Activated CD8-positive, alpha-beta memory T cell treated with anti-CD3 and anti-CD28 coated beads for 1 hour (primary cell): ENCODE results near the gene ACAA1.
"Not testable (repeated sequence)": the region's sequence is repeated elsewhere in the genome, so short reads cannot be mapped to it uniquely, and the experiment has no call there.

ENCODE experiments used
- DNase-seq, 2 donors: peaks; one replicate each; pipeline ENCODE4 v3.0.0-alpha.2; 2020; ENCODE audit warnings: low read depth in 1 of 2; ENCODE audit errors: extremely low read depth in 1 of 2

The ACAA1 gene

DNA sequence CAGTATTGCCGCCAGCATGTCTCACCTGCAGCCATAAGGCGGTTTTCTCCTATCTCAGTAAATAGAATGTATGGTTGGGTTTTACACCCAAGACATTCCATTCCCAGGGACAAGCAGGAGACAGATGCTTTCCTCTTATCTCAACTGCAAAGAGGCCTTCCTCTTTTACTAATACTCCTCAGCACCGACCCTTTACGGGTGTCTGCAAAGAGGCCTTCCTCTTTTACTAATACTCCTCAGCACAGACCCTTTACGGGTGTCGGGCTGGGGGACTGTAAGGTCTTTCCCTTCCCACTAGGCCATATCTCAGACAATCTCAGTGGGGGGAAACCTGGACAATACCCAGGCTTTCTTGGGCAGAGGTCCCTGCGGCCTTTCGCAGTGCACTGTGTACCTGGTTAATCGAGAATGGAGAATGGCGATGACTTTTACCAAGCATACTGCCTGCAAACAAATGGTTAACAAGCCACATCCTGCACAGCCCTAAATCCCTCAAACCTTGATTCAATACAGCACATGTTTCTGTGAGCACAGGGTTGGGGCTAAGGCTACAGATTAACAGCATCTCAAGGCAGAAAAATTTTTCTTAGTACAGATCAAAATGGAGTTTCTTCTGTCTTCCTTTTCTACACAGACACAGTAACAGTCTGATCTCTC is 1.2 kb downstream of the ACAA1 start:
- DNase-seq: not testable (repeated sequence)

DNA sequence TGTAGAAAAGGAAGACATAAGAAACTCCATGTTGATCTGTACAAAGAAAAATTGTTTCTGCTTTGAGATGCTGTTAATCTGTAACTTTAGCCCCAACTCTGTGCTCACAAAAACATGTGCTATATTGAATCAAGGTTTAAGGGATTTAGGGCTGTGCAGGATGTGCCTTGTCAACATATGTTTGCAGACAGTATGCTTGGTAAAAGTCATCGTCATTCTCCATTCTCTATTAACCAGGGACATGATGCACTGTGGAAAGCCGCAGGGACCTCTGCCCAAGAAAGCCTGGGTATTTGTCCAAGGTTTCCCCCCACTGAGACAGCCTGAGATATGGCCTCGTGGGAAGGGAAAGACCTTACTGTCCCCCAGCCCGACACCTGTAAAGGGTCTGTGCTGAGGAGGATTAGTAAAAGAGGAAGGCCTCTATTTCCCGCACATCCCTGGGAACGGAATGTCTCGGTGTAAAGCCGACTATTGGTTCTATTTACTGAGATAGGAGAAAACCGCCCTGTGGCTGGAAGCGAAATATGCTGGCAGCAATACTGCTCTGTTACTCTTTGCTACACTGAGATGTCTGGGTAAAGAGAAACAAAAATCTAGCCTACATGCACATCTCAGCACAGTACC is 2.3 kb downstream of the ACAA1 start:
- not testable (repeated sequence) for DNase-seq

DNA sequence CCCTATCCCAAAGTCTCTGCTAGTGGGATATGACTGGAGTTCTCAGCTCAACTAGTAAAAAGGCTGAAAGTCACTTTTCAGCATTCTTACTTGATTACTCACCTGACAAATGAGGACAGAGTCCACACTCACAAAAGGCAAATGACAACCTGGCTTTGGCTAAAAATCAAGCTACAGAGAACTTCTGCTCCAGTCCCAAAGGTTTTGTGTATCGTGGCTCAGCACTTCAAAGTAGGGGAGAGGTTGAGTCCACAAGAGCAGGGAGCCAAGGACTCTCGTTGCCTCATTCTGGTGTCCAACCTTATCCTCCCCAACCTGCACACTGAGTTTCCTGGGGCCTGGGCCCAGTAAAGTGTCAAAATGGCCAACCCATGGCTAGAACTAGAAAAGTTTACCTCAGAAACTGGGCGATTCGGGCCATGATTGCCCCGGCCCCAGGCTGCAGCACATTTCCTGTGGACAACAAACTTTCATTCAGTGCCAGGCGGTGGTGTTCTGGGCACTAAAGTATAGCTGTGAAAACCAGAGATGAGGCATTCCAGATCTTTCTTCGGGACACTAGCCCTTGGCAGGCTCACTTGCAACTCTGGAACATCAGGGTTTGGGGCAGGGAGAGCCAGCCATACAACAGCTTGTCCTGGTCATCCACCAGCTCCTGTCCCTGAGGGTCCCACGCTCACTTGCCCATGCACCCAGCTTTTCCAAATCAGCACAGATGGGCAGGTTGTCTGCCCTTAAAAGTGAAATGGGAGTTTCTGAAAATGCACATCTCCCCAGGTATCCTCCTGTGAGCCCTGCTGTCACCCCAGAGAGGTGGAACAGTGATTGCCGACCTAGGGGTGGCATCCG is 3.1 kb downstream of the ACAA1 start:
- no peak for DNase-seq

DNA sequence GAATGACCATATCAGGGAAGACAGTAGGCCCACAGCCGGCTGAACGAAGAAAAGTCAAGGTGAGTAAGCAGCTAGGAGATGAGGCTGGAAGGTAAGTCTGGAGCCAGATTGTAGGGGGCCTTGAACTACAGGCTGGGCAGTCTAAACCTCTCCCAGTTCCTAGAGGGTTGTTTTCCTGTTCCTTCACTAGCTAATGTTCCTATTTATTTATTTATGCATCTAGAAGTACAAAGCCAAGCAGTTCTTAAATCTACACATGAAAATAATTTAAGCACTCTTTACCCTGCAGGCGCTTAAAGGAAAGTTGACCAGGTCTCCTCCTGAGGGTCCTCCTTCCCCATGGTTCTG is 3.7 kb downstream of the ACAA1 start:
- DNase-seq: no peak

DNA sequence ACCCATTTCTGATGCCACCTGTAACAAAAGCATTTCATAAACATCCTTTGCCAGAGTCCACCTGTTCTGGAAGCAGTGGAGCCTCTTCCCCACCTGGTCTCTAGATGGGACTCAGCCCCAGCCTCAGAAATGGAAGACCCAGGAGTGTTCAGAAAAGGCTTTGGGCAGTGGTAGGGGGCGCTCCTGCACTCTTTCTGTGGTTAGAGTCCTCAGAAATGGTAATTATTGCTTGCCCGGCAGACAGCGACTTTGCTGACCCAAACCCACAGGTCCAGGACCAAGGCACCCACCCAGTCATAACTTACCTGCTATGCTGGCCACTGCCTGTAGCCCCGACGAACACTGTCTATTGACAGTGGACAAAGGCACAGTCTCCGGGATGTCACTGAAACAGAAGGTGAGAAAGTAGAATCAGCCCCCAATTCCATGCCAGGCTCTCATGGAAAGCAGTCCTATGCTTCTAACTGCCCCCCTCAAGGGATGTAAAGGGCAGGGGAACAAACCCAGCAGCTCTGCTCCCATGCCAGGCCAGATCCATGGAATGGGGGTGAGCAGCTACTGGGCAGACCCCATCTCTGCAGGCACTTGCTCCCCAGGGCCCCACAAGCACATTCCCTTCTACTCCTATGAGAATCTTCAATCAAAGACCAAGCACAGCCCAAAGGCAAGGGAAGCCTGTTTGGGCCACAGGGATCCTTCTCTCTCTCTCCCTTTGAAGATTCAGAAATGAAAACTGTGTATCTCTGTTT is 5.1 kb downstream of the ACAA1 start:
- no peak for DNase-seq

DNA sequence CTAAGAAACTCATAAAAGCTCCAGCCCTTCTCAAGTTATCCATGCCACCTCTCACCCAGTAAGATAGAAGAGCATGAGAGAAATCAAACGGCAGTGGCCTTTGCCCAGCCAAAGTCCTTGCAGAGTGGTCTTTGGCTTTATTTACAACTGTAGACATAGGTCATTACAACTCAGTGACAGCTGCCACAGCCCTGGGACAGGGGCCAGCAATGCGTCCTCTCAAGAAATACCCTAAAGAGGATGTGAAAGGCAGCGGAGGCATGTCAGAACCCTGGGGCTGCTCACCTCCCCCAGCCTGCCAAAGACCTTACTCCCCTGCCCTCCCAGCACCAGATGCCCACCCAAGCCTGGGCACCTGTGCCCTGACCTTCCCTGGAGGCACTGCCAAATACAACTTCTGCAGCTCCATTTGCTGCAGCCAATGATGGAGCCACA is 6.3 kb downstream of the ACAA1 start:
- no peak for DNase-seq

DNA sequence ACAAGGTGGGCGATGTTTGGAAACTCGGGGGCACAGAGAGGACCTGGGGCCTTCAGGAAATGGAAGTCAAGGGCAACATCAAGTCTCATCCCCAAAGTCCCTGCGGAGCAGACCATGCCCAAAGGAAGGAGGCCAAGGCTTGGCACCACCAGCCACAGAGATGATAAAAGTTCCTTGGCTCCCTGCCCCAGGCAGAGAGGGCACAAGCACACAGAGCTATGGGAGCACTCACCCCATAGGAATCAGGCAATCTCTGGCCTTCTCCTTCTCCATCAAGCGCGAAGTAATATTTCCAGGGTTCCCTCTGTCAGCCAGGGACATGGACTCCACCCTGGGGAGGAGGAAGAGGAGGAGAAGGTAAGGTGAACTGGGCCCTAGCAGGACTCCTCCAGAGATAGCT is 7.9 kb downstream of the ACAA1 start:
- DNase-seq: no peak

DNA sequence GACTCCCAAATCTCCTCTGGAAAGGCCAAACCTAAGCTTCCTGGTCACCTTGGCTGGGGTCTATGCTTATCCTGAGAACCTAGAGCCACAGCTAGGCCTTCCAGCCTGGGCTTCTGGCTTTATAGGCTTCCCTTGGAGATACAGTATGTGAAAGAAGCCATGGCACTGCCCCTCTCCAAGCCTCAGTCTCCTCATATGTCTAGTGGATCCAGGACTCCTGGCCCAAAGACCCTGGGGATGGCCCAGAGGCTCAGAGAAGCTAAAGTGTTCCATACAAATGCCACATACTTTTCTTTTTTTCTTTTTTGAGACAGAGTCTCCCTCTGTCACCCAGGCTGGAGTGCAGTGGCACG is 8.6 kb downstream of the ACAA1 start:
- DNase-seq: no peak

DNA sequence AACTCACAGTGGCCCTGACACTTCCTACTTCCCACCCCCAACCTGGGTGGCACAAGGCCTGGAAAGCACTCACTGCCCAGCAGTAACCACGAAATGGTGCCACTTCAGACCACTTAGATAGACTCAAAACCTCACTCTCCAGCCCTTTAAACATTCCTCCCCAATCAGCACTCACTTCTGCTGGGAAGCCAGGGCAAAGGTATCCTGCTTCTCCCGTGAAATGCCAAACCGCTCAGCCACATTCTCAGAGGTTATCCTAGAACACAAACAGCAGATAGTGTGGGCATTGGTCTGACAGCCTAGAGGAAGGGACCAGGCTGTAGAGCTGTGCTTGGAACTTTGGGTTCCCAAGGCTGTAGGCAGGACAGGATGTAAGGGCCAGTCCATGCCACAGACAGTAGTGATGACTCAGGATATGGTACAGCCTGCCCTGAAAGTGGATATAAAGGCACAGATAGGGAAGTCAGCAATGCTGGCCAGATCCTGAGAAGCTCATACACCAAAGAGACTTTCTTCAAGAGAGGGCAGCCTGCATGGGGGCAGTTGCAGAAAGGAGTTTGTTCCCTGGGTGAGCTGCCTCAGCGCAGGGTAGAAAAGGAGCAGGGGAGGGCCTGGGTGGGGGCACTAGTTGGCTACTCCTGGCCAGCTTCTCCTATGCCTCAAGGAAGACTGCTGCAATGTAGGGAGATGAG is 9.2 kb downstream of the ACAA1 start:
- no peak for DNase-seq

DNA sequence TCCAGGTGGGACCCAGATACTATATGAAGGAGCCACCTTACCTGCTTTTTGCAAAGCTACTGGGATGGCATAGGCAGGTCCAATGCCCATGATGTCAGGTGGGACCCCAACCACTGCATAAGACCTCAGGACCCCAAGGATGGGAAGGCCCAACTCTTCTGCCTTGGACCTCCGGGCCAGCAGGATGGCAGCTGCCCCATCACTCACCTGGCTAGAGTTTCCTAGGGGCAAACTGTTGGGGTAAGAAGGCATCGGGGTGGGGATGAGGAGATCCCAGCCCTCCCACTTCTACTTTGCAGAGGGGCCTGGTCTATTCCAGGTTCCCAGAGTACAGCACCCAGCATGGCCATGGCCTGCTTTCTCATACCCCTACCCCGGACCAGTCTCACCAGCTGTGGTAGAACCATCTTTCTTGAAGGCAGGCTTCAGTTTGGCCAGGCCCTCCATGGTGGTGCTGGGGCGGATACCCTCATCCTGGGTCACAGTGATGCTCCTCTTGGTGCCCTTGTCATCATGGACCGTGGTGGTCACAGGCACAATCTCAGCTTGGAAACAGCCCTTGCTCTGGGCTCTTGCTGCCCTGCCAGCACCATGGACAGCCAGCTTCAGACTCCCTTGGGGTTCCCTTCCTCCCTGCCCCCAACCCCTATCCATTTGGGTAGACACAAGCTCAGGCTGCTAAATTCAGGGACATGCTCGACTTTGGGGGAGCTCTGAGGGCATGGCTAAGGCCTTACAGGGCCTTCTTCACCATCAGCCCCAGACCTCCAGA is 10.6 kb downstream of the ACAA1 start:
- DNase-seq: no peak

DNA sequence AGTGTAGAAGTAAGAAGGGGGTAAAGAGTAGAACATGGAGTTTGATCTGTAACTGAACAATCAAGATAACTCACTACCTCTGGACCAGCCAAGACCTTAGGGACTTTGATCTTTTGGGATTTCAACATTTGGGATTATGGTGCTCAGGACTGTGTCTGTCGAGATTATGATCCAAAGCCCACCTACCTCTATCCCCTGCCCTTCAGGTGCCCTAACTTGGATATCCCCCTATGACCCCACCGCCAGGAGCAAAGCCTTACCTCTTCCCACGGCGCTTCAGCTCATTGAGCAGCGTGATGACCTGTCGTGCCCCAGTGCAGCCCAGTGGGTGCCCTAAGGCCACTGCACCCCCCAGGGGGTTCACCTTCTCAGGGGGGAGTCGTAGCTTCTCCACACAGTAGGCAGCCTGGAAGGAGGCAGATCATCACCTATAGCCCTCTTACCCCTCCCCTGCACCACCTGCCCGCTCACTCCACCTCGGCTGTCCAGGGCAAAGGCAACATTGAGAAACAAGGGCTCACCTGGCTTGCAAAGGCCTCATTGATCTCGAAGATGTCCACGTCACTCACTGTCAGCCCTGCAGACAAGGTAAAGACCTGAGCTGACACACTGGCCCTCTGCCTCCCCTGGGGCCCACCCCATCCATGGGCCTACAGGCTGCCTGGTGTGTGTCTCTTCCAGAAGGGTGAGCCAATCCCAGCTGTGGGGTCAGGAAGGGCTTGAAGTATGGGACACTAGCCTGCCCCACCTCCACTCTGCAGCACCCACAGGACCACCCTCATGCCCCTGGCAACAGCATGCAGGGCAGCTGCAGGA is 11.4 kb downstream of the ACAA1 start:
- DNase-seq: no peak

DNA sequence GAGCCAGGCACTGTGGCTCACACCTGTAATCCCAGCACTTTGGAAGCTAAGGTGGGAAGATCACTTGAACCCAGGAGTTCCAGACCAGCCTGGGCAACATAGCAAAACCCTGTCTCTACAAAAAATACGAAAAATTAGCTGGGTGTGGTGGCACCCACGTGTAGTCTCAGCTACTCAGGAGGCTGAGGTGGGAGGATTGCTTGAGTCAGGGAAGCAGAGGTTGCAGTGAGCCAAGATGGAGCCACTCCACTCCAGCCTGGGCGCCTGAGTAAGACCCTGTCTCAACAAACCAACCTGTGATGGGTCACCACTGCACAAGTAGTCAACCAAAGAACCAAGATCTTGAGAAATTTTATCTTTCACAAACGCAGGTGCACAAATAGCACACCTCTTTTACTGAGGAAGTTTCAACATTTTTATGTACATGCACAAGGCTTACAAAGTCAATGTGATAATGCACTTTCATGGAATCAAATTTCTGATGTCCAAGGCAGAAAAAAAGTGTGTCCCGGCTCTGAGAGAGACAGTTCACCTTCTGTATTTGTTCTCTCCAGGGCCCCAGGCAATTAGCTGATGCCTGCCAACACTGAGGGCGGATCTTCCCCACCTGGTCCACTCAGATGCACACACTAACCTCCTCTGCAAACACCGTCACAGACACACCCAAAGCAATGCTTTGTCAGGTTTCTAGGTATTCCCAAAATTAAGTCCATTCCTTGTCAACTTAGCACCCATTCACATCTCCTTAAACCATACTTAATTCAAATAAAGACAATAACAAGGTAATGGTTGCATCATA is 12.4 kb downstream of the ACAA1 start:
- no peak for DNase-seq

DNA sequence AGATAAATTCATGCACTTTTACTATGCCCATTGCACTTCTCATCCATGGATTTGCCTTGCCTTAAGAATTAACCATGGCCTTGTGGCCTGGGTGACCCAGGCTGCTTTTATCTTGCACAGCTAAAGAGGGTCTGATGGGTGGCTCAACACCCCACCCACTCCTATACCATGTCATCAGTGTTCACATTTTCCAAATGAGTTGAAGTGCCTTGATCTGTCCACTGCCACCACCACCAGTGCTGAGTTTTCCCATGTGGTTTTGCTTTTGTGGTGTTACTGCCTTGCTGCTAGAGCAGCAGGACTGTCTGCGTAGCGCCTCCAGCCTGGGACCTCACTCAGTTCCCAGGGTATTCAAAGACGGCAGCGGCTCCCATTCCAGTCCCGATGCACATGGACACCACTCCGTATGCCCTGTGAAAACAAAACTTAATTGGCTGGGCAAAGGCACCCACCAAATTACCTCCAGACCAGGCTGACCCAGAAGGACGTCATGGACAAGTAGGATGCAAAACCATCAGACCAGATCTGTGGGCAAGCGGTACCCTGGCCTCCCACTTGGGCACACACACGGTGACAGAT is 14.1 kb downstream of the ACAA1 start:
- no peak for DNase-seq

DNA sequence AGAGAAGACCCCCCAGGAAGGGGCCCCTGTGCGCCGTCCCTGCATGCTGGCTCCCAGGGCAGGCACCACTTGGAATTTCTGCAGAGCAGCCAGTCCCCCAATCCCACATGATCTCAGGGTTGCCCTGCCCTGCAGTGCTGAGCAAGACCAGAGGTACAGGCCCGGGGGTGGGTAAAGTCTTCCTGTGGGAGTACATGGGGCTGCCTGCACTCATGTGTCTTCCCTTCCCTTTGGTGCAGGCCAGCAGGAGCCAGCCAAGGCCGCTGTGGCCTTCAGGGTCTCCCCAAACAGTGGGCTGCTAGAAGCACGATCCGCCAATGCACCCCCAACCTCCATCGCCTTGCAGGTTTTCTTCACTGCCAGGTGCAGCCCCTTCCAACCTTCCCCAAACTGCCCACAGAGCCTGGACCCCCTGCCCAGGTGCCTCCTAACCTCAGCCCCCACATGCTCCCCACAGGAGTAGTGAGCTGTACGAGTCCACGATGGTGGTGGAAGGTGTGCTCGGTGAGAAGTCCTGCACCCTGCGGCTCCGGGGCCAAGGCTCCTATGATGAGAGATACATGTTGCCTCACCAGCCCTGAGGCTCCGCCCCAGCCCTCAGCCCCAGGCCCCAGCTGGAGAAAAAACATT is 15.0 kb downstream of the ACAA1 start:
- DNase-seq: no peak

DNA sequence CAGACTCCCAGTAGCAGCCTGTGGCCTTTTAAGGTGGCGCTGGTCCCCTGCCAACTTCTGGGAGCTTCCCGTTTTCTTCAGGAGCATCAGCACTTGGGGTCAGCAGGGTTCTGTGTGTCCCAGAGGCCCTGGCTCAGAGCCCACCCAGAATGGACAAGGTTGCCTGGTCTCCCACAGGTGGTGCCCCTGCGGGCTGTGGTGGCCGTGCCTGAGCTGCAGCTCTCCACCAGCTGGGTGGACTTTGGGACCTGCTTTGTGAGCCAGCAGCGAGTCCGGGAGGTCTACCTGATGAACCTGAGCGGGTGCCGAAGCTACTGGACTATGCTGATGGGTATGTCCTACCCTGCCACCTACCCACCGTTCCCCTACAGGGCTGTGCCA is 15.5 kb downstream of the ACAA1 start:
- DNase-seq: no peak

DNA sequence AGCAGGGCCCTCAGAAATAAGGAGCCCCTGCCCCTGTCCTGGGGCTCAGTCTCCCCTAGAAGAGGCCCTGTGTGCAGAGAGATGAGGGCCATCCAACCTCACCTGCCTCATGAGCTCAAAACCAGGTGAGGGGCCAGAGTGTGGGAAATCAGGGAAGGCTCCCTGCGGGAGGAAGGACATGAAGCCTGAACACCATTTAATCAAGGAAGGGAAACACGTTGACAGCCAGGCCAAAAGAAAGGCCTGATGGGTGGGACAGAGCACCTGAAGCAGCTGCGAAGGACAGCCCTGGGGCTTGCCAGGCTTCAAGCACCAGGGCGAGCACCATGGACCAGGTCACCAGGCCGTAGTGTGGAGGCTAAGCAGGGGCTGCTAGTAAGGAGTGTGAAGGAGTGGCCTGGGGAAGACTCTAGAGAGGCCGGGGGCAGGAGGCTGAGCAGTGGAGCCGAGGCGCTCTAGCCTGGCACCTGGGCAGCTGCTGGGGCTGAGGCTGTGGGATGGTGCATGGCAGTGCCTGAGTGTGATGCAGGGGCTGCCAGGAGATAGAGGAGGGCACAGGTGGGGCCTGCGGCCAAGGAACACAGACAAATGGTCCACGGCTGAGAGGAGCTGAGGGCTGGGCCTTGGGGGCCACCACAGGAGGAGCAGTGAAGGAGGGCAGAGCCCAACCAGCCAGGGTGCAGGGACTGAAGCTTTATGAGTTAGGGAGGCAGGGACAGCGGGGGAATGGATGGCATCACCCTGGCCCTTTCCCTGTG is 16.1 kb downstream of the ACAA1 start:
- DNase-seq: no peak
